ENCODE measurements around the gene OR51B4.

- no peak for TF ChIP-seq CTCF (IDR thresholded peaks at IDR 0.05)
- TF ChIP-seq POLR2A (IDR thresholded peaks at IDR 0.05): no peak
These were observed 49.4 kb downstream of the OR51B4 start for GRCh38 chr11:5252192-5252918.

All from vagina (tissue), 2 donors.